H1 (cell line): Measurements from ENCODE around the gene SCN4A. TPM values are rescaled to one million over a fixed set of nuclear protein-coding genes. Genes with fewer than 3 reads are reported as not detected.
"Not testable (repeated sequence)": the region's sequence is repeated elsewhere in the genome, so short reads cannot be mapped to it uniquely, and the experiment has no call there.

Experiments
- CTCF ChIA-PET: fragments of 300-600 bp; sonication (Branson Sonifier 250); formaldehyde crosslinking; loops from one replicate; lab custom pipeline; 2021; ENCODE audit not compliant: partially characterized antibody; lab: Charles Lee
- POLR2A ChIA-PET: fragments of 300-600 bp; sonication (Branson Sonifier 250); formaldehyde crosslinking; loops from one replicate; lab custom pipeline; 2021; ENCODE audit warnings: inconsistent platforms; ENCODE audit not compliant: partially characterized antibody; lab: Charles Lee
- DNase-seq, 2 experiments: peaks; one replicate each; pipeline versions ENCODE4 v3.0.0 to v3.0.0-alpha.2; 2010 to 2022; ENCODE audit warnings: low spot score in 2 of 2, low read depth in 1 of 2, mixed read lengths in 1 of 2
- FAIRE-seq: peaks from 2 replicates; lab custom pipeline; 2011; peaks lifted over from hg19 to GRCh38; lab: Jason Lieb, UNC
- H2AFZ ChIP-seq: 2 replicates; pipeline ENCODE4 v1.8.1; 2012; ENCODE audit warnings: low read length, inconsistent platforms
- H2AK5ac ChIP-seq: 2 replicates; pipeline ENCODE4 v1.6.1; 2013; ENCODE audit warnings: low read depth, low read length
- H2BK120ac ChIP-seq: replicated peaks from 2 replicates; pipeline ENCODE3; 2013; ENCODE audit warnings: low read depth, low read length, inconsistent platforms
- H2BK12ac ChIP-seq: 2 replicates; pipeline ENCODE4 v1.6.1; 2013; ENCODE audit warnings: low read depth, low read length
- H2BK15ac ChIP-seq: 2 replicates; pipeline ENCODE4 v1.6.1; 2013; ENCODE audit warnings: low read length
- H2BK20ac ChIP-seq: 2 replicates; pipeline ENCODE4 v1.6.1; 2013; ENCODE audit warnings: low read length
- H2BK5ac ChIP-seq: 2 replicates; pipeline ENCODE4 v1.6.1; 2013; ENCODE audit warnings: low read depth, low read length
- H3K14ac ChIP-seq: 2 replicates; pipeline ENCODE4 v1.6.1; 2013; ENCODE audit warnings: inconsistent platforms; ENCODE audit not compliant: insufficient read length
- H3K18ac ChIP-seq: 2 replicates; pipeline ENCODE4 v1.6.1; 2013; ENCODE audit warnings: low read length; ENCODE audit errors: extremely low read depth
- H3K23ac ChIP-seq: 2 replicates; pipeline ENCODE4 v1.6.1; 2013; ENCODE audit warnings: inconsistent platforms; ENCODE audit not compliant: insufficient read length
- H3K23me2 ChIP-seq: 2 replicates; pipeline ENCODE4 v1.6.1; 2013; ENCODE audit warnings: low read depth, low read length
- H3K27ac ChIP-seq: 2 replicates; pipeline ENCODE4 v1.6.1; 2011; ENCODE audit warnings: low read depth, low read length, inconsistent platforms
- H3K27me3 ChIP-seq, 4 experiments: replicated peaks in 1 of 4; 1 replicate in 1 of 4; 2 replicates in 3 of 4; pipeline versions ENCODE4 v1.6.1 to v1.8.1; 2011 to 2013; ENCODE audit warnings: low read length in 3 of 4, mild to moderate bottlenecking in 3 of 4, inconsistent platforms in 2 of 4, mixed read lengths in 2 of 4, moderate library complexity in 1 of 4; ENCODE audit not compliant: control insufficient read depth in 3 of 4, insufficient read depth in 3 of 4; ENCODE audit errors: extremely low read depth in 1 of 4
- H3K36me3 ChIP-seq, 4 experiments: 2 replicates each; pipeline versions ENCODE4 v1.6.1 to v1.8.1; 2011 to 2013; ENCODE audit warnings: mild to moderate bottlenecking in 4 of 4, low read length in 3 of 4, moderate library complexity in 2 of 4, control low read depth in 1 of 4, inconsistent platforms in 1 of 4; ENCODE audit not compliant: insufficient read depth in 4 of 4, control insufficient read depth in 2 of 4
- H3K4ac ChIP-seq: replicated peaks from 2 replicates; pipeline ENCODE3; 2013; ENCODE audit warnings: low read length, low read depth, mixed read lengths, inconsistent platforms; ENCODE audit not compliant: insufficient read length
- H3K4me1 ChIP-seq, 4 experiments: replicated peaks in 1 of 4; 1 replicate in 1 of 4; 2 replicates in 3 of 4; pipeline versions ENCODE4 v1.6.1 to v1.8.1; 2011 to 2013; ENCODE audit warnings: low read length in 3 of 4, inconsistent platforms in 2 of 4, mixed read lengths in 1 of 4; ENCODE audit not compliant: insufficient read depth in 4 of 4, control insufficient read depth in 3 of 4
- H3K4me2 ChIP-seq, 2 experiments: 2 replicates each; pipeline versions ENCODE4 v1.6.1 to v1.8.1; 2011 to 2013; ENCODE audit warnings: low read depth in 2 of 2, low read length in 2 of 2, control low read depth in 1 of 2, inconsistent platforms in 1 of 2, mild to moderate bottlenecking in 1 of 2; ENCODE audit not compliant: insufficient read depth in 1 of 2
- H3K4me3 ChIP-seq, 4 experiments: fragments of 200-600, 300-600 bp in 1 of 4; sonication (generic), shearing (Covaris generic), sonication (Bioruptor Twin) in 1 of 4; 2 replicates each; pipeline versions ENCODE4 v1.5.1 to v1.8.1; 2011 to 2016; ENCODE audit warnings: low read length in 4 of 4, low read depth in 3 of 4, control low read depth in 2 of 4, inconsistent platforms in 2 of 4, mild to moderate bottlenecking in 2 of 4, mixed read lengths in 1 of 4, moderate library complexity in 1 of 4; ENCODE audit not compliant: insufficient read depth in 2 of 4; ENCODE audit errors: extremely low read depth in 1 of 4
- H3K56ac ChIP-seq: replicated peaks from 2 replicates; pipeline ENCODE3; 2013; ENCODE audit warnings: low read depth, mild to moderate bottlenecking, mixed read lengths, low read length, inconsistent platforms; ENCODE audit not compliant: insufficient read length
- H3K79me1 ChIP-seq: 2 replicates; pipeline ENCODE4 v1.6.1; 2013; ENCODE audit warnings: low read depth, low read length, control low read depth
- H3K79me2 ChIP-seq, 2 experiments: 2 replicates each; pipeline versions ENCODE4 v1.6.1 to v1.8.1; 2012 to 2013; ENCODE audit warnings: low read length in 2 of 2, mild to moderate bottlenecking in 2 of 2, inconsistent platforms in 1 of 2; ENCODE audit not compliant: insufficient read depth in 2 of 2, control insufficient read depth in 1 of 2
- H3K9ac ChIP-seq, 4 experiments: replicated peaks in 1 of 4; 1 replicate in 1 of 4; 2 replicates in 3 of 4; pipeline versions ENCODE4 v1.6.1 to v1.8.1; 2011 to 2013; ENCODE audit warnings: low read depth in 3 of 4, low read length in 3 of 4, control low read depth in 2 of 4, mild to moderate bottlenecking in 2 of 4, moderate library complexity in 2 of 4, inconsistent platforms in 1 of 4; ENCODE audit errors: extremely low read depth in 1 of 4
- H3K9me3 ChIP-seq, 2 experiments: 2 replicates each; pipeline versions ENCODE4 v1.6.1 to v1.8.1; 2012 to 2013; ENCODE audit warnings: mild to moderate bottlenecking in 2 of 2, moderate library complexity in 2 of 2, control low read depth in 1 of 2, inconsistent platforms in 1 of 2, low read depth in 1 of 2, low read length in 1 of 2, mixed read lengths in 1 of 2; ENCODE audit not compliant: insufficient read depth in 2 of 2
- H4K20me1 ChIP-seq, 2 experiments: replicated peaks in 1 of 2; 2 replicates each; pipeline versions ENCODE3 to v1.8.1; 2011 to 2013; ENCODE audit warnings: inconsistent platforms in 2 of 2, low read length in 2 of 2, mild to moderate bottlenecking in 1 of 2; ENCODE audit not compliant: insufficient read depth in 2 of 2, control insufficient read depth in 1 of 2
- H4K5ac ChIP-seq: 2 replicates; pipeline ENCODE4 v1.6.1; 2013; ENCODE audit warnings: low read length, low read depth, mixed read lengths, inconsistent platforms; ENCODE audit not compliant: insufficient read length
- H4K8ac ChIP-seq: 2 replicates; pipeline ENCODE4 v1.8.0; 2013; ENCODE audit warnings: mild to moderate bottlenecking, moderate library complexity, low read length, inconsistent platforms; ENCODE audit not compliant: insufficient read depth; ENCODE audit errors: extremely low read depth
- H4K91ac ChIP-seq: replicated peaks from 2 replicates; pipeline ENCODE3; 2013; ENCODE audit warnings: low read length, mixed read lengths, inconsistent platforms; ENCODE audit not compliant: insufficient read length
- WGBS, 2 experiments: shearing (Covaris generic) in 1 of 2; methylation state at CpG; one replicate each; pipeline versions ENCODE4 v1.1.6 to v1.1.7; 2013 to 2015; ENCODE audit warnings: low lambda C conversion rate in 2 of 2, mixed read lengths in 2 of 2, inconsistent platforms in 1 of 2, low coverage in 1 of 2, missing lambda C conversion rate in 1 of 2; ENCODE audit not compliant: insufficient replicate concordance in 2 of 2, insufficient coverage in 1 of 2, insufficient read length in 1 of 2; ENCODE audit errors: extremely low coverage in 1 of 2, missing lambda C conversion rate in 1 of 2; 5-methylcytosine and 5-hydroxymethylcytosine counted together
- polyA plus RNA-seq, 7 experiments: library from polyadenylated mRNA; depleted of rRNA in 3 of 7; stranded (reverse) in 5 of 7; unstranded in 2 of 7; fragments of >200 nt in 5 of 7; fragments of 200-250 nt in 2 of 7; gene quantifications; 1 replicate in 5 of 7; 2 replicates in 1 of 7; 4 replicates in 1 of 7; pipeline versions ENCODE4 v1.2.1 to v1.2.3, GENCODE V29; 2011 to 2013; ENCODE audit warnings: missing spikeins in 2 of 7, mixed read lengths in 2 of 7
- total RNA-seq: library from RNA; stranded (reverse); fragmentation: NEBNext Ultra II Directional; extraction: Animal tissue kit (Norgen Biotek cat#: 25700); gene quantifications from 2 replicates; pipeline ENCODE4 v1.2.1, GENCODE V29; 2021

SCN4A gene
- total and polyA plus RNA-seq, 2 of the 8 experiments (the other 6 are each of a cell fraction or from before 2014, with no cell fraction given): 5.0 to 8.5 TPM

- H4K20me1 ChIP-seq, H4K5ac ChIP-seq, H3K4me1 ChIP-seq, H3K14ac ChIP-seq, H3K27ac ChIP-seq, H3K23me2 ChIP-seq, H2AK5ac ChIP-seq, H3K4me3 ChIP-seq, H3K9me3 ChIP-seq, H3K79me1 ChIP-seq, H2BK12ac ChIP-seq, FAIRE-seq, H3K18ac ChIP-seq, H3K23ac ChIP-seq, H2BK20ac ChIP-seq, H2BK120ac ChIP-seq, H2AFZ ChIP-seq, H2BK15ac ChIP-seq, H2BK5ac ChIP-seq, H3K27me3 ChIP-seq, H3K9ac ChIP-seq, H3K56ac ChIP-seq, H3K79me2 ChIP-seq, H3K36me3 ChIP-seq, H4K8ac ChIP-seq, H3K4ac ChIP-seq, H3K4me2 ChIP-seq, DNase-seq, H4K91ac ChIP-seq: not testable (repeated sequence)
- 94% methylated on average over 6 of the region's 6 CpGs; no CpG with 5 or more reads in 1 of the 2 experiments for WGBS, 2 experiments
- ChIA-PET CTCF (interaction anchor here (1.1 to 9.9 kb wide), 10 partner anchors 9 to 235 kb away, joined by 3 to 45 read pairs (median 10); partner anchors contain the start of genes CSHL1 and GH1), POLR2A (interaction anchor here (0.8 kb wide), 1 partner anchor 12 kb away, joined by 3 read pairs; the partner anchor contains the start of gene CSHL1)
Observed at GRCh38 chr17:63898899-63899798, 73.6 kb downstream of the SCN4A start.
